A673 (cell line): ENCODE results near the gene FLRT1. TPM values are rescaled to one million over a fixed set of nuclear protein-coding genes. Genes with fewer than 3 reads are reported as not detected.
"Not testable (repeated sequence)": the region's sequence is repeated elsewhere in the genome, so short reads cannot be mapped to it uniquely, and the experiment has no call there.

Experiments
- BruUV-seq: library from RNA; stranded (reverse); fragments of 400-500 nt; replicated peaks from 2 replicates; lab custom pipeline; 2021; lab: Mats Ljungman, UMichigan
- CTCF ChIA-PET: fragments of 300-600 bp; sonication (Branson Sonifier 250); formaldehyde crosslinking; loops from one replicate; lab custom pipeline; 2022; ENCODE audit warnings: antibody characterized with exemption; lab: Charles Lee
- POLR2A ChIA-PET: fragments of 300-600 bp; sonication (Branson Sonifier 250); formaldehyde crosslinking; loops from one replicate; lab custom pipeline; 2022; ENCODE audit warnings: antibody characterized with exemption; ENCODE audit not compliant: low non-redundant PET; lab: Charles Lee
- DNase-seq: peaks from one replicate; pipeline ENCODE4 v3.0.0-alpha.2; 2015; ENCODE audit warnings: low spot score
- H3K27ac ChIP-seq: fragments of 200-600 bp; sonication (generic); 2 replicates; pipeline ENCODE4 v1.5.1; 2016; ENCODE audit warnings: mixed run types, low read depth, mild to moderate bottlenecking, mixed read lengths, antibody characterized with exemption, low read length; ENCODE audit not compliant: poor library complexity, severe bottlenecking
- H3K27me3 ChIP-seq: fragments of 200-600 bp; sonication (generic); replicated peaks from 2 replicates; pipeline ENCODE4 v1.6.1; 2017; ENCODE audit warnings: mixed run types, low read depth, mild to moderate bottlenecking, mixed read lengths, antibody characterized with exemption, low read length; ENCODE audit not compliant: insufficient read depth, poor library complexity
- H3K36me3 ChIP-seq: fragments of 200-600 bp; sonication (generic); 2 replicates; pipeline ENCODE4 v1.6.1; 2016; ENCODE audit warnings: mixed run types, mild to moderate bottlenecking, mixed read lengths, antibody characterized with exemption, low read length; ENCODE audit not compliant: insufficient read depth, poor library complexity, severe bottlenecking
- H3K4me1 ChIP-seq: fragments of 200-600 bp; sonication (generic); 2 replicates; pipeline ENCODE4 v1.6.1; 2017; ENCODE audit warnings: mixed run types, mild to moderate bottlenecking, mixed read lengths, antibody characterized with exemption, low read length; ENCODE audit not compliant: insufficient read depth, poor library complexity, severe bottlenecking
- H3K4me3 ChIP-seq: fragments of 200-600 bp; sonication (generic); 2 replicates; pipeline ENCODE4 v1.5.1; 2016; ENCODE audit warnings: low read depth, mixed run types, mild to moderate bottlenecking, mixed read lengths, low read length; ENCODE audit not compliant: poor library complexity, severe bottlenecking
- H3K9me3 ChIP-seq: fragments of 200-600 bp; sonication (generic); 2 replicates; pipeline ENCODE4 v1.6.1; 2016; ENCODE audit warnings: mixed run types, low read depth, mild to moderate bottlenecking, mixed read lengths, antibody characterized with exemption, low read length; ENCODE audit not compliant: poor library complexity, severe bottlenecking
- CTCF ChIP-seq: fragments of 300-800, 200-600 bp; sonication (generic); conservative IDR thresholded peaks from 2 replicates; pipeline ENCODE4 v1.5.1; 2017; ENCODE audit warnings: low read depth, mild to moderate bottlenecking, antibody characterized with exemption, low read length, moderate library complexity, mixed read lengths
- EZH2 ChIP-seq: fragments of 200-600 bp; sonication (generic); IDR thresholded peaks from 2 replicates; pipeline ENCODE4 v1.6.1; 2017; ENCODE audit warnings: borderline replicate concordance, low read depth, mild to moderate bottlenecking, mixed read lengths, antibody characterized with exemption, low read length; ENCODE audit not compliant: poor library complexity, severe bottlenecking
- intact Hi-C: fragments of 100-400 bp; cut with micrococcal nuclease; formaldehyde crosslinking; loops from one replicate; pipeline ENCODE4 v1.10.0; 2022; ENCODE audit not compliant: unreplicated experiment
- total RNA-seq: library from RNA; stranded (reverse); gene quantifications from 2 replicates; pipeline ENCODE4 v1.2.3, GENCODE V29; 2021

The FLRT1 gene
- total RNA-seq, 1 experiment from 2014 or later: 0.45 TPM

GRCh38 chr11:64044730-64045393 is 9.1 kb downstream of the FLRT1 start:
- intact Hi-C loops: no loop called here
- DNase-seq: peak; percentile 33
- POLR2A ChIA-PET: no interaction called here
- no peak overlapping the region for H3K4me3 ChIP-seq
- no peaks in the 10 kb centered on the region for H3K36me3 ChIP-seq
- no TSS peak for BruUV-seq
- H3K27me3 ChIP-seq: no peaks in the 10 kb centered on the region
- no peak for TF ChIP-seq CTCF
- TF ChIP-seq EZH2: no peak
- CTCF ChIA-PET: interaction anchor here (0.6 kb wide), 1 partner anchor 104 kb away, joined by 4 read pairs; no protein-coding TSS in a partner anchor
- no peaks in the 10 kb centered on the region for H3K9me3 ChIP-seq
- no peak overlapping the region for H3K27ac ChIP-seq
- H3K4me1 ChIP-seq: peaks cover 20% of the 10 kb centered on the region

GRCh38 chr11:64045700-64046099 is 10.0 kb downstream of the FLRT1 start:
- intact Hi-C loops: no loop called here
- Histone ChIP-seq H3K4me1 (peaks cover 19% of the 10 kb centered on the region), H3K27ac (no peak overlapping the region), H3K36me3 (no peaks in the 10 kb centered on the region), H3K4me3 (no peak overlapping the region), H3K9me3 (no peaks in the 10 kb centered on the region), H3K27me3 (no peaks in the 10 kb centered on the region)
- POLR2A ChIA-PET: no interaction called here
- TF ChIP-seq CTCF (no peak), EZH2 (no peak)
- CTCF ChIA-PET: no interaction called here
- DNase-seq: no peak
- BruUV-seq: no TSS peak

GRCh38 chr11:64047373-64047772 is 11.6 kb downstream of the FLRT1 start:
- peaks cover 12% of the 10 kb centered on the region for H3K4me1 ChIP-seq
- POLR2A ChIA-PET, H3K27ac ChIP-seq, DNase-seq, CTCF ChIA-PET, intact Hi-C loops, H3K4me3 ChIP-seq, H3K36me3 ChIP-seq, BruUV-seq, H3K9me3 ChIP-seq, H3K27me3 ChIP-seq: not testable (repeated sequence)
